ENCODE measurements around the gene STARD5. TPM values are rescaled to one million over a fixed set of nuclear protein-coding genes. Genes with fewer than 3 reads are reported as not detected.

Gene STARD5
- total RNA-seq, 5 donors from 2014 or later (not counting 1 experiment from before 2014, with no cell fraction given): 5.8 to 8.5 (median 7.3) TPM

DNA sequence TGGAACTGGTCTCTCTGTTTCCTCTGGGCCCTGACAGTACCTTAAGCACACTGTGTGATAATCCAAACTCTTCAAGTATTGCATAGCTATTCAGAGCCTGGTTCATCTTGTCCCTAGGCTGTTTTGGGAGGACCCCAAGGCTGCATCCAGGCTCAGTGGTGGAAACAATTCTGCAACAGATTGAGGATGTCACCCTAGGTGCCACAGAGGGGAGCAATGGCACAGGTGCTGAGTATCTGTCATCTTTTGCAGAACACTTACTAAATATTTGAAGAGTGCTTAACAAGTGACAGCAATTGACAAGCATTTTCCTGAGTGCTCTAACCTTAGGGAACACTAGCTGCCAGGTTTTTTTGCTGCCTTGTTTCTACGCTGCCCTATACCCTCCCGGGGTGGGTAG is 27.8 kb downstream of the STARD5 start:
- Mint-ChIP-seq H3K36me3 (peaks cover 43% of the 10 kb centered on the region), H3K27me3 (no peaks in the 10 kb centered on the region)

DNA sequence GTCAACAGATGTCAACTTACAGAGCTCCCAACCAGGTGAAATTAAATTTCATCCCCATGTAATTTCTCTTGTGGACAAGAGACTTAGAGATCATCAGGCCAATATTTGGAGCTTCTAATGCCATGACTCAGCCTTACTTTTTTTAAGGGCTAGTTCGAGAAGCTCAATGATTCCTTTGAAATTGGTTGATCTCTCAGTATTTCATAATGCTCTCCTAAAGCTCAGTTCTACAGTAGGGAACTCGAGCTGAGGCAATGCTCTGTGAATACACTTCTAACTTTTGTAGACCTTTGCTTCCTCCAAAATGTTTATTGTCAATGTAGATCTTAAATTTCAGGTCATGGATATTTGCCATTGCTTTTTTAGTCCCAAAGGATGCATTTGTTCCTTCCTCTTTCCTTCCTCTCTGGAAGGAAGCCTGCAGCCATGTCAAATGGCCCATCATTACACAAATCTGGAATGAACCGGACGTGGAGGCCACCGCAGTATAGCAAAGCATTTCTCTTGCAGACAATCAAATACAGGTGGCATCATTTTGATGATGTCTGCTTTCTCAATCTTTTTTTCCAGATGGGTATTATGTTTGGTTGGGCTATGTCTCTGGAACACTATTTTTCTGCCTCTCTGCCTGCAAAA is 28.3 kb downstream of the STARD5 start:
- peak in 1 of 35 experiments; percentile 30 for DNase-seq
- Mint-ChIP-seq H3K36me3 (peaks cover 37% of the 10 kb centered on the region), H3K27ac (peak overlapping the region; percentile 100)

More for the DNA sequence above, 27.8 kb downstream of the STARD5 start:
- no CpG with 5 or more reads among the region's 2 CpGs for WGBS (ENCODE audit: insufficient coverage)
- POLR2A ChIA-PET: interaction anchor here (0.6 to 1.2 kb wide), 4 partner anchors 25 to 103 kb away, joined by 3 to 4 read pairs (median 3); partner anchors contain the start of gene STARD5 (in 2 of the 2)
- H3K9me3 Mint-ChIP-seq: no peaks in the 10 kb centered on the region
- peak overlapping the region; percentile 100 for H3K27ac Mint-ChIP-seq
- H3K4me1 ChIP-seq (ENCODE audit: control insufficient read depth in 1 of 2, extremely low read depth in 1 of 2, insufficient read depth in 2 of 2, low read length in 2 of 2): peaks cover 46 to 75% of the 10 kb centered on the region in 2 experiments
- no peak for DNase-seq
- H3K4me3 ChIP-seq (ENCODE audit: control insufficient read depth in 1 of 2, extremely low read depth in 1 of 2, low read length in 1 of 2): peak overlapping the region; percentile 68 to 98
- H3K27ac ChIP-seq (ENCODE audit: low read length): peak overlapping the region; percentile 94
- peaks cover 58 to 92% (median 64%) of the 10 kb centered on the region in 3 donors for H3K4me1 Mint-ChIP-seq
- peaks cover 9 to 25% of the 10 kb centered on the region in 2 donors for H3K36me3 ChIP-seq (ENCODE audit: control insufficient read depth in 2 of 2, extremely low read depth in 1 of 2, insufficient read depth in 1 of 2, low read length in 1 of 2)
- ATAC-seq (replicated peaks in 1 of 4): peak in 2 of 4 experiments; percentile 2 to 3
- CTCF ChIA-PET: interaction anchor here (0.5 to 1.5 kb wide), 9 partner anchors 9 to 105 kb away, joined by 3 to 13 read pairs (median 6); no protein-coding TSS in a partner anchor
- peak overlapping the region; percentile 95 to 100 (median 100) for H3K4me3 Mint-ChIP-seq
- no peaks in the 10 kb centered on the region for H3K27me3 ChIP-seq (replicated peaks in 1 of 2; ENCODE audit: control insufficient read depth in 2 of 2, extremely low read depth in 1 of 2, insufficient read depth in 2 of 2, low read length in 1 of 2)
- no peaks in the 10 kb centered on the region for H3K9me3 ChIP-seq

DNA sequence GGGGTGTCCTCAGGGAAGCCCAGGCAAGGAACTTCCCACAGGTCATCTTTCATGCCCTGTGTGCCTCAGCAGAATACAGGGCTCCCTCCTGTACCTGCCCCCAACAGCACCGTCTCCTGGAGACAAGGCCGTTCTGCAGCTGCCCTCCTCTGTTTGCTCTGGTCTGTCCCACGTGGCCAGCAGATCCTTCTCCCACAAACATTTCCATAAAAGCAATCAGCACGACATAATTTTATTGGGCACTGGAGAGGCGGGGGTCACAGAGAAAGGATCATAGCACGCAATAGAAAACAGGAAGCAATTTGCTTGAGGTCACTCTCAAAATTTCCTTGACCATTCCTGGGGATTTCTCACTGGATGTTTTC is 29.4 kb downstream of the STARD5 start:
- no peaks in the 10 kb centered on the region for H3K27me3 ChIP-seq (replicated peaks in 1 of 2; ENCODE audit: control insufficient read depth in 2 of 2, extremely low read depth in 1 of 2, insufficient read depth in 2 of 2, low read length in 1 of 2)
- peaks cover 8 to 9% of the 10 kb centered on the region in 2 donors for H3K36me3 ChIP-seq (ENCODE audit: control insufficient read depth in 2 of 2, extremely low read depth in 1 of 2, insufficient read depth in 1 of 2, low read length in 1 of 2)
- CTCF ChIA-PET: interaction anchor here in 1 of 2 donors (1.5 kb wide), 1 partner anchor 19 kb away, joined by 5 read pairs; no protein-coding TSS in a partner anchor
- Mint-ChIP-seq H3K9me3 (no peaks in the 10 kb centered on the region), H3K27me3 (no peaks in the 10 kb centered on the region), H3K36me3 (peaks cover 26% of the 10 kb centered on the region), H3K4me3 (peak overlapping the region; percentile 78 to 100 (median 95)), H3K27ac (peak overlapping the region; percentile 100), H3K4me1 (peaks cover 72 to 89% (median 72%) of the 10 kb centered on the region in 3 donors)
- 22% methylated on average over 6 of the region's 6 CpGs for WGBS (ENCODE audit: insufficient coverage)
- DNase-seq (no peak), ATAC-seq (replicated peaks in 1 of 4) (no peak)
- peaks cover 61 to 76% of the 10 kb centered on the region in 2 experiments for H3K4me1 ChIP-seq (ENCODE audit: control insufficient read depth in 1 of 2, extremely low read depth in 1 of 2, insufficient read depth in 2 of 2, low read length in 2 of 2)
- H3K9me3 ChIP-seq: no peaks in the 10 kb centered on the region
- peak overlapping the region; percentile 30 to 81 for H3K4me3 ChIP-seq (ENCODE audit: control insufficient read depth in 1 of 2, extremely low read depth in 1 of 2, low read length in 1 of 2)
- POLR2A ChIA-PET: interaction anchor here in 1 of 2 donors (1.0 kb wide), 1 partner anchor 30 kb away, joined by 3 read pairs; the partner anchor contains the start of gene STARD5
- peak overlapping the region; percentile 94 for H3K27ac ChIP-seq (ENCODE audit: low read length)

More for the DNA sequence above, 28.3 kb downstream of the STARD5 start:
- Histone ChIP-seq H3K4me1 (ENCODE audit: control insufficient read depth in 1 of 2, extremely low read depth in 1 of 2, insufficient read depth in 2 of 2, low read length in 2 of 2) (peaks cover 51 to 76% of the 10 kb centered on the region in 2 experiments), H3K27me3 (replicated peaks in 1 of 2; ENCODE audit: control insufficient read depth in 2 of 2, extremely low read depth in 1 of 2, insufficient read depth in 2 of 2, low read length in 1 of 2) (no peaks in the 10 kb centered on the region), H3K9me3 (no peaks in the 10 kb centered on the region), H3K36me3 (ENCODE audit: control insufficient read depth in 2 of 2, extremely low read depth in 1 of 2, insufficient read depth in 1 of 2, low read length in 1 of 2) (peaks cover 9 to 19% of the 10 kb centered on the region in 2 donors), H3K4me3 (ENCODE audit: control insufficient read depth in 1 of 2, extremely low read depth in 1 of 2, low read length in 1 of 2) (peak overlapping the region; percentile 68 to 98), H3K27ac (ENCODE audit: low read length) (peak overlapping the region; percentile 94)
- no peaks in the 10 kb centered on the region for H3K9me3 Mint-ChIP-seq
- H3K4me3 Mint-ChIP-seq: peak overlapping the region; percentile 95 to 100 (median 100)
- no CpG with 5 or more reads among the region's 5 CpGs for WGBS (ENCODE audit: insufficient coverage)
- CTCF ChIA-PET: interaction anchor here in 1 of 2 donors (0.7 to 1.2 kb wide), 3 partner anchors 12 to 30 kb away, joined by 3 to 8 read pairs (median 7); no protein-coding TSS in a partner anchor
- POLR2A ChIA-PET: interaction anchor here (0.6 to 0.7 kb wide), 2 partner anchors 28 to 1372 kb away, joined by 4 read pairs; partner anchors contain the start of gene STARD5 (in 1 of the 2)
- ATAC-seq (replicated peaks in 1 of 4): no peak
- H3K4me1 Mint-ChIP-seq: peaks cover 61 to 90% (median 63%) of the 10 kb centered on the region in 3 donors
- no peaks in the 10 kb centered on the region for H3K27me3 Mint-ChIP-seq

DNA sequence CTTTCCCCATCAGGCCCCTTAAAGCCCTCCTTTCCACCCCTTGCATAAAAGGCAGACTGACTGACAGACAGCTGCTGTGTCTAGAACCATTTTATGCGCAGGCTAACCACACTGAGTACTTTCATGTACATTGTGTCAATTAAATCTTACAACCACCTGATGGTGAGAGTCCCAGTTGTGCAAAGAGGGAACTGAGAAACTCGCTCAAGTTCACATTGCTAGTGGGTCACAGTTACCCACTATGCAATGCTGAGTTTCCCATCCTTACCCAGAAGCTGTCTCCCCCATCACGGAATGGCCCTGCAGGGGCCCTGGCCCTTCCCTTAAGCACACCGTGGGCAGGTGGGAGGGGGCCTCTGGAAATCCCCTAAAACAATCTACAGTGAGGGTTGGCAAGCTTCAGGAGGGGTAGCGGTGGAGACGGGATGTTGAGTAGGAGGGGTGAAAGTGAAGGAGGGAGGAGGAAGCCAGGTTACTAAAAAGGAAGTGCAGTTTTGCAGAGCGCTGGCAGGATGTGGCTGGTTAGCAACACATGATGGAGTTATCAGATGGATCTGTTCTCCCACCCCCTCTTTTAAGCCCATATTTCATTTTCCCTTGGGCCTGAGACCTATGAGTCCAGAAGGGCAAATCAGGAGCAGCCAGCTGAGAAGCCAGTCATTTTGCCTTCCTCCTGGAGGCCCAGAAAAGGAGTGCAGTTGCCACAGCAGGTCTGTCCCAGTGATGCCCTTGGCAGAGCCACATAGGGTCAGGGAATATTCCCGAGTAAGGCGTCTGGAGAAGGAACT is 30.0 kb downstream of the STARD5 start:
- peak overlapping the region; percentile 30 to 81 for H3K4me3 ChIP-seq (ENCODE audit: control insufficient read depth in 1 of 2, extremely low read depth in 1 of 2, low read length in 1 of 2)
- H3K27ac ChIP-seq (ENCODE audit: low read length): peak overlapping the region; percentile 94
- peaks cover 63 to 75% of the 10 kb centered on the region in 2 experiments for H3K4me1 ChIP-seq (ENCODE audit: control insufficient read depth in 1 of 2, extremely low read depth in 1 of 2, insufficient read depth in 2 of 2, low read length in 2 of 2)
- Mint-ChIP-seq H3K36me3 (peaks cover 20% of the 10 kb centered on the region), H3K4me1 (peaks cover 77 to 89% (median 77%) of the 10 kb centered on the region in 3 donors), H3K4me3 (peak overlapping the region; percentile 78 to 100 (median 95)), H3K27me3 (no peaks in the 10 kb centered on the region), H3K27ac (peak overlapping the region; percentile 100), H3K9me3 (no peaks in the 10 kb centered on the region)
- no peaks in the 10 kb centered on the region for H3K9me3 ChIP-seq
- WGBS (ENCODE audit: insufficient coverage): 0% methylated on average over 5 of the region's 9 CpGs
- H3K36me3 ChIP-seq (ENCODE audit: control insufficient read depth in 2 of 2, extremely low read depth in 1 of 2, insufficient read depth in 1 of 2, low read length in 1 of 2): peaks cover 2 to 6% of the 10 kb centered on the region in 2 donors
- ATAC-seq (replicated peaks in 1 of 4): peak; percentile 69 to 78 (median 74)
- peak; percentile 61 to 92 (median 78) for DNase-seq
- H3K27me3 ChIP-seq (replicated peaks in 1 of 2; ENCODE audit: control insufficient read depth in 2 of 2, extremely low read depth in 1 of 2, insufficient read depth in 2 of 2, low read length in 1 of 2): no peaks in the 10 kb centered on the region
- ChIA-PET CTCF (interaction anchor here in 1 of 2 donors (0.9 to 1.5 kb wide), 3 partner anchors 18 to 30 kb away, joined by 3 to 6 read pairs (median 5); partner anchors contain the start of gene STARD5), POLR2A (interaction anchor here (0.6 to 1.5 kb wide), 3 partner anchors 13 to 294 kb away, joined by 3 to 4 read pairs (median 3); partner anchors contain the start of gene STARD5 (in 1 of the 2))

DNA sequence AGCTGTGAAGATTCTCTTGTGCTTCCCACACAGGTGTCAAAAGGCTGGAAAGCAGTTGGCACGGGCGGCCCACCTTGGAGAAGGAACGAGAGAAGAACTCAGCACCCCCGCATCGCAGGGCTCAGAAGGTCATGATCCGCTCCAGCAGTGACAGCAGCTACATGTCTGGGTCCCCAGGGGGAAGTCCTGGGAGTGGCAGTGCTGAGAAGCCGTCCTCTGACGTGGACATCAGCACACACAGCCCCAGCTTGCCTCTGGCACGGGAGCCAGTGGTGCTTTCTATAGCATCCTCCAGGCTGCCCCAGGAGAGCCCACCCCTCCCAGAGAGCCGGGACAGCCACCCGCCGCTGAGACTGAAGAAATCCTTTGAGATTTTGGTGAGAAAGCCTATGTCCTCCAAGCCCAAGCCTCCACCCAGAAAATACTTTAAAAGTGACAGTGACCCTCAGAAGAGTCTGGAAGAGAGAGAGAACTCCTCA is 31.4 kb downstream of the STARD5 start:
- 56% methylated on average over 6 of the region's 12 CpGs for WGBS (ENCODE audit: insufficient coverage)
- Histone ChIP-seq H3K27ac (ENCODE audit: low read length) (peak overlapping the region; percentile 94), H3K9me3 (no peaks in the 10 kb centered on the region), H3K4me3 (ENCODE audit: control insufficient read depth in 1 of 2, extremely low read depth in 1 of 2, low read length in 1 of 2) (peak overlapping the region; percentile 30 to 32), H3K4me1 (ENCODE audit: control insufficient read depth in 1 of 2, extremely low read depth in 1 of 2, insufficient read depth in 2 of 2, low read length in 2 of 2) (peaks cover 76 to 78% of the 10 kb centered on the region in 2 experiments), H3K36me3 (ENCODE audit: control insufficient read depth in 2 of 2, extremely low read depth in 1 of 2, insufficient read depth in 1 of 2, low read length in 1 of 2) (no peaks in the 10 kb centered on the region), H3K27me3 (replicated peaks in 1 of 2; ENCODE audit: control insufficient read depth in 2 of 2, extremely low read depth in 1 of 2, insufficient read depth in 2 of 2, low read length in 1 of 2) (no peaks in the 10 kb centered on the region)
- ChIA-PET CTCF (interaction anchor here (0.8 to 1.8 kb wide), 4 partner anchors 17 to 109 kb away, joined by 4 to 15 read pairs (median 6); no protein-coding TSS in a partner anchor), POLR2A (interaction anchor here (0.8 to 1.6 kb wide), 4 partner anchors 9 to 16 kb away, joined by 3 to 5 read pairs (median 4); no protein-coding TSS in a partner anchor)
- DNase-seq (peak in 27 of 35 experiments; percentile 27 to 75 (median 46)), ATAC-seq (replicated peaks in 1 of 4) (peak in 1 of 4 experiments; percentile 22)
- peak overlapping the region; percentile 100 for H3K27ac Mint-ChIP-seq
- H3K4me3 Mint-ChIP-seq: peak overlapping the region; percentile 78 to 100 (median 95)
- no peaks in the 10 kb centered on the region for H3K9me3 Mint-ChIP-seq
- no peaks in the 10 kb centered on the region for H3K27me3 Mint-ChIP-seq
- H3K36me3 Mint-ChIP-seq: peaks cover 6% of the 10 kb centered on the region
- peaks cover 89 to 91% (median 91%) of the 10 kb centered on the region in 3 donors for H3K4me1 Mint-ChIP-seq

Measured in T-cell (primary cell).